ENCODE data around the gene SLC9A7. TPM values are rescaled to one million over a fixed set of nuclear protein-coding genes. Genes with fewer than 3 reads are reported as not detected.

The SLC9A7 gene
- total RNA-seq, 2 donors from 2014 or later, result 6.5 to 7.5 TPM

DNA sequence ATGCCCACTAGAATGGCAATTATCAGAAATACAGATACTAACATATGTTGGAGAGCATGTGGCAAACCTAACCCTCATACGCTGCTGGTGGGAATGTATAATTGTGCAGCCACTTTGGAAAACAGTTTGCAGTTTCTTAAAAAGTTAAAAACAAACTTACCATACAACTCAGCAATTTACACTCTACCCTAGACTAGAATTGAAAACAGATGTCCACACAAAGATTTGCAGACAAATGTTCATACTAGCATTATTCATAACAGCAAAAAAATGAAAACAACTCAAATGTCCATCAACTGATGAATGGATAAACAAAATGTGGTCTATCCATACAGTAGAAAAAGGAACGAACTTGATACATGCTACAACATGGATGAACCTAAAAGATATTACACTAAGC lies 64.4 kb downstream of the SLC9A7 start:
- TF ChIP-seq, protein P1, sequence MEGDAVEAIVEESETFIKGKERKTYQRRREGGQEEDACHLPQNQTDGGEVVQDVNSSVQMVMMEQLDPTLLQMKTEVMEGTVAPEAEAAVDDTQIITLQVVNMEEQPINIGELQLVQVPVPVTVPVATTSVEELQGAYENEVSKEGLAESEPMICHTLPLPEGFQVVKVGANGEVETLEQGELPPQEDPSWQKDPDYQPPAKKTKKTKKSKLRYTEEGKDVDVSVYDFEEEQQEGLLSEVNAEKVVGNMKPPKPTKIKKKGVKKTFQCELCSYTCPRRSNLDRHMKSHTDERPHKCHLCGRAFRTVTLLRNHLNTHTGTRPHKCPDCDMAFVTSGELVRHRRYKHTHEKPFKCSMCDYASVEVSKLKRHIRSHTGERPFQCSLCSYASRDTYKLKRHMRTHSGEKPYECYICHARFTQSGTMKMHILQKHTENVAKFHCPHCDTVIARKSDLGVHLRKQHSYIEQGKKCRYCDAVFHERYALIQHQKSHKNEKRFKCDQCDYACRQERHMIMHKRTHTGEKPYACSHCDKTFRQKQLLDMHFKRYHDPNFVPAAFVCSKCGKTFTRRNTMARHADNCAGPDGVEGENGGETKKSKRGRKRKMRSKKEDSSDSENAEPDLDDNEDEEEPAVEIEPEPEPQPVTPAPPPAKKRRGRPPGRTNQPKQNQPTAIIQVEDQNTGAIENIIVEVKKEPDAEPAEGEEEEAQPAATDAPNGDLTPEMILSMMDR (IDR thresholded peaks at IDR 0.05), result no peak
- H3K27me3 ChIP-seq, result no peaks in the 10 kb centered on the region
- no peak for DNase-seq (ENCODE audit: low spot score)
- no peaks in the 10 kb centered on the region for H3K9me3 ChIP-seq
- H3K4me3 ChIP-seq, result no peak overlapping the region
- no peaks in the 10 kb centered on the region for H3K4me1 ChIP-seq
- H3K36me3 ChIP-seq, result no peaks in the 10 kb centered on the region
- H3K27ac ChIP-seq, result no peak overlapping the region

DNA sequence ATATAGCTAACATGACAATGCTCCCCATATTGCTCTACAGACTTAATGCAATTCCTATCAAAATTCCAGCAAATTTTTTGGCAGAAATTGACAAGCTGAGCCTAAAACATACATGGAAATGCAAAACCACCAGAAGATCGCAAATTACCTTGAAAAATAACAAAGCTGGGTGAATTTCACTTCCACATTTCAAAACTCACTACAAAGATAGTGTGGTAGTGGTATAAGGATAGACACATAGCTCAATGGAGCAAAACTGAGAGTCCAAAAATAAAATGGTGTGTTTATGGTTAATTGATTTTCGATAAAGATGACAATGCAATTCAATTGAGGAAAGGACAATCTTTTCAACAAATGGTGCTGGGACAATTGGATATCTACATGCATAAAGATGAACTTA lies 65.8 kb downstream of the SLC9A7 start:
- Histone ChIP-seq H3K36me3 (no peaks in the 10 kb centered on the region), H3K9me3 (no peaks in the 10 kb centered on the region), H3K27ac (no peak overlapping the region), H3K4me3 (no peak overlapping the region), H3K27me3 (no peaks in the 10 kb centered on the region), H3K4me1 (no peaks in the 10 kb centered on the region)
- no peak for DNase-seq (ENCODE audit: low spot score)
- TF ChIP-seq, protein P1 (IDR thresholded peaks at IDR 0.05), result no peak

DNA sequence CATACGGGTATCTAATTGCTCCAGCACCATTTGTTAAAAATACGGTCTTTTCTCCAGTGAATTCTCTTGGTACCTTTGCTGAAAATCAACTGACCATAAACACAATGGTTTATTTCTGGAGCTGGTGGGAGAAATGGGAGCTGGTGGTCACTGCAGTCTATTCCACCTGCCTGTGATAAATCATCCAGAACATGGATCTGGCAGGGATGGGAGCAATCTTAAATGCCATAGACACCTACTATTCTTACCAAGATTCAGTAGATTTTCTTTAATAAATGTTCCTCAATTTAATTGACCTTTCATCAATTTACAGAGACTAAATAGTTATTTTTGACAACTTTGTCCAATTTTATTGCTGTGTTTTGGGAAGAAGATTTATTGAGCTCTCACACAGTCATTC lies 68.1 kb downstream of the SLC9A7 start:
- H3K27me3 ChIP-seq, result no peaks in the 10 kb centered on the region
- no peak overlapping the region for H3K4me3 ChIP-seq
- TF ChIP-seq, protein P1 (IDR thresholded peaks at IDR 0.05), result no peak
- H3K4me1 ChIP-seq, result no peaks in the 10 kb centered on the region
- no peak for DNase-seq (ENCODE audit: low spot score)
- no peak overlapping the region for H3K27ac ChIP-seq
- H3K36me3 ChIP-seq, result no peaks in the 10 kb centered on the region
- no peaks in the 10 kb centered on the region for H3K9me3 ChIP-seq

DNA sequence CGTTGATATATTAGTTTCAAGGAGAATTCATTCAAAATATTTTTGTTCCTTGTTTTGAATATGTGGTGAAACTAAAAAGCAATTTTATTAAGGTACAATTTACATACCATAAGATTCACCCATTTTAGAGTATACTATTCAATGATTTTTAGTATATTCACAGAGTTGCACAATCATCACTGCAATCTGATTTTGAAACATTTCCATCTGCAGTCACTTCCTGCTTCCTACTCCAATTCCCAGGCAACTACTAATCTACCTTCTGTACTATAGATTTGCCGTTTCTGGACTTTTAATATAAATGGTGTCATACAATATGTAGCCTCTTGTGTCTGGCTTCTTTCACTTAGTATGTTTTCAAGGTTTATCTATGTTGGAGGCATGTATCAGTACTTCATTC lies 71.3 kb downstream of the SLC9A7 start:
- Histone ChIP-seq H3K27me3 (no peaks in the 10 kb centered on the region), H3K27ac (no peak overlapping the region), H3K36me3 (no peaks in the 10 kb centered on the region), H3K9me3 (no peaks in the 10 kb centered on the region), H3K4me3 (no peak overlapping the region), H3K4me1 (no peaks in the 10 kb centered on the region)
- TF ChIP-seq, protein P1 (IDR thresholded peaks at IDR 0.05), result no peak
- no peak for DNase-seq (ENCODE audit: low spot score)

DNA sequence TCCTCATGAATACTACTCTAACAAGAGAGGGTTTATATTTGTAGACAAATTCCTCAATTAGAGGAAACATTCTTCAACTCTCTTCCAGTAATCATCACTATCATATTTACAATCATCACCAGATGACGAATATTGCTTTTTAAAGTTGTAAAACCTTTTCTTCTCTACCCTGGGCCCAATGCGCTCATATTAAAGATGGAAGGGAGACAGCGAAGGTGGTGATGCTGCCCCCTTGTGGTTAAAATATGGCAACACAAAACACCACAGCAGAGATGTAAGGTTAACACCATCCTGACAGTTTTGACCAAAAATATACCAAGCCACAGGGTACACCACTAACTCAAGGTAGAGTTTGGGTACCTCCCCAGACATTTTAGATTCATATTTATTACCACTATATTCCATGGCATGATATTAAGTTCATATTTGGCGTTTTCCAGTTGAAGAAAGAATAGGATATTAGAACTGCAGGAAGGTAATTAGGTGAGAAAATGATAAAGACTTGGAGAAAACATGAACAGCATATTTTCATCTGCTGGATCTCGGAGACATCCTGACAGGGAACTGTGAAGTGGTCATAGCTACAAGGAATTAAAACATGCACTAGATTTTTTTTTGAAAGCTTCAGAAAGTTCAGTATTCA lies 72.8 kb downstream of the SLC9A7 start:
- no peak for DNase-seq (ENCODE audit: low spot score)
- H3K27ac ChIP-seq, result no peak overlapping the region
- TF ChIP-seq, protein P1 (IDR thresholded peaks at IDR 0.05), result peak; percentile 46 to 83
- H3K4me3 ChIP-seq, result no peak overlapping the region
- H3K4me1 ChIP-seq, result no peaks in the 10 kb centered on the region
- no peaks in the 10 kb centered on the region for H3K36me3 ChIP-seq
- H3K9me3 ChIP-seq, result no peaks in the 10 kb centered on the region
- H3K27me3 ChIP-seq, result no peaks in the 10 kb centered on the region

DNA sequence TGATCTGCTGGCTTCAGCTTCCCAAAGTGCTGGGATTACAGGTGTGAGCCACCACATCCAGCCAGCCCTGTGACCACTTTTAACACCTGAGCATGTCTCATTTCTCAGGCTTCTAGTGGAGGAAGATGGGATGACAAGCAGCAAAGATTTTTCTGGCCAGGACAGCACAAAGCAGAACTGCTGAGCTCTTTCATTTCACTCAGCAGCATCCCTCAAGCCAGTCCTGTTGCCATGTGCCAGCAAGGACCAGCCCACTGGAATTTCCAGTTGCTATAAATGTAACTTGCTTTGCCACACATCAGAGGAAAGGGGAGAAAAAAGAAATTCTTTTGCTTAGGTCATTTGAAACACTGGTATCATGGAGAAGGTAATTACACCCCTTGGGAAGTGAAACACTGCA lies 75.9 kb downstream of the SLC9A7 start:
- Histone ChIP-seq H3K9me3 (no peaks in the 10 kb centered on the region), H3K36me3 (no peaks in the 10 kb centered on the region), H3K27ac (no peak overlapping the region), H3K4me1 (no peaks in the 10 kb centered on the region), H3K27me3 (no peaks in the 10 kb centered on the region), H3K4me3 (no peak overlapping the region)
- DNase-seq (ENCODE audit: low spot score), result no peak
- TF ChIP-seq, protein P1 (IDR thresholded peaks at IDR 0.05), result no peak
